ENCODE data around the gene RBPJ. TPM values are rescaled to one million over a fixed set of nuclear protein-coding genes. Genes with fewer than 3 reads are reported as not detected.

Gene RBPJ
- total RNA-seq, result 117 TPM

DNA sequence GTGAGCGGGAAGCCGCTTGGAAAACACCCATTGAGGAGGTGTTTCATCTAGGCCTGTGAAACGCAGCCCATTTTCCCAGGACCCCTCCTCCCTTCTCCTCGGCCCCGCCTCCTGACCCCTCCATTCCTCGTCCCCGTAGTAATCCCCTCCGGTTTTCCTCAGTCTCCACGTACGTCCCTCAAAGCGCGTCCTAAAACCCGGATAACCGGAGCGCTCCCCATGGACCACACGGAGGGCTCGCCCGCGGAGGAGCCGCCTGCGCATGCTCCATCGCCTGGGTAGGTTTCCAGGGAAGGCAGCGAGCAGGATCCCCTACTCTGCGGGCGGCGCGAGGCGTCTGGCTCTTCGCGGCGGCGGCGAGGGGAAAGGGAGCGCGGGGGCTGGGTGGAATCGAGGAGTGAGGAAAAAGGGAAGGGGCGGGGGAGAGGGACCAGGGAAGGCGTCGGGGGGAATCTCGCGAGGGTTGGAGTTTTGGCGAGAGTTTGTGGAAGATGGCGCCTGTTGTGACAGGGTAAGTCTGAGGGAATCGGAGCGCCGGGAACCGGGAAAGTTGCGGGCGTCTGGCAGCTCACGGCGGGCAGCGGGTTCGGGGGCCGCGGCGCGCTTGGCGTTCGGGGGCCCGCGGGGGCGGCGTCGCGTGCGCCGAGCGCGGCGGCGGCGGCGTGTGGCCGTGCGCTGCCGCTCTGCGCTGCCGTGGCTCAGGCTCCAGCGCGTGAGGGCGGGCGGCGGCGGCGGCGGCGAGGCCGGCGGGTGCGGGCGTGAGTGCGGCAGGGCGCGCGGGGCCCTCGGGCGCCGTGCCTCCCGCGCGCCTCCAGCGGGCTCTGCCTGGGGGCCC, at the start of gene RBPJ:
Gene RBPJ (plus strand): TSS at position 477 of the 835 bp plus-strand sequence. CDS start 15 bp downstream, at position 492.
- peak; percentile 88 for ATAC-seq
- DNase-seq (ENCODE audit: low spot score), result peak; percentile 97
- intact Hi-C loops (cut with DNase I), result no loop called here

GRCh38 chr4:26271703-26272102, 49.1 kb upstream of the RBPJ start:
- ATAC-seq, result no peak
- DNase-seq (ENCODE audit: low spot score), result no peak
- intact Hi-C loops (cut with DNase I), result no loop called here

GRCh38 chr4:26272654-26273615, 47.9 kb upstream of the RBPJ start:
- ATAC-seq (peak; percentile 22), DNase-seq (ENCODE audit: low spot score) (no peak)
- intact Hi-C loops (cut with DNase I), result no loop called here

DNA sequence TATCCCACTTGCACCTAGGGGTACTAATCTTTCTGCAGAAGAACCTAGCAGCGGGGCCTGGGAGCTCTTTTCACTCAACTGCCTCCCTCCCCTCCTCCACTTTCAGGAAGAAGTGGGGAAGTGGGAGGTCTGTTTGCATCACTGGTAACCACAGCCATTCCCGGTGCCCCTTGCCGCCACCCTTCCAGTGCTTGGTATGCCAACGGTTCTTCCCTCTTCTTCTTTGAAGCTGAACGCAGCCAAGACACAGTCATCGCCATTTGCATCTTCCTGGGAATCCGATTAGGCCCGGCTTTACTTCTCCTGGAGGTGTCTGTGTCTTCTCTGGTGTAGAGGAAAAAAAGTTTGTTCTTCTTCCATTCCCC, 47.2 kb upstream of the RBPJ start:
- ATAC-seq, result peak; percentile 61
- intact Hi-C loops (cut with DNase I), result no loop called here
- no peak for DNase-seq (ENCODE audit: low spot score)

- ATAC-seq (no peak), DNase-seq (ENCODE audit: low spot score) (no peak)
- intact Hi-C loops (cut with DNase I), result no loop called here
Measured at GRCh38 chr4:26275281-26275680, 45.5 kb upstream of the RBPJ start.

DNA sequence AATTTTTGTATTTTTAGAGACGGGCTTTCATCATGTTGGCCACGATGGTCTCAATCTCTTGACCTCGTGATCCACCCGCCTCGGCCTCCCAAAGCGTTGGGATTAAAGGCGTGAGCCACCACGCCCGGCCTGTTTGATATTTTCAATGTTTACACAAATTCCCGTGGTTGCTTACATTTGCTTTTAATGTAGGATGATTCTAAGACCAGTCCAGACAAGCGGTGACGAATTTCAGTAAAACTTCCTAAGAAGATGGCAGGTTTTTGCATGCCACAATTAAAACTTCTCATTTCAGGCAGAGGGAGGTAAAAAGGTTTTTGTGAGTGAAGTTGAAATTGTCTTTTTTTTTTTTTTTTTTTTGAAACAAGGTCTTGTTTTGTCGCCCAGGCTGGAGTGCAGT, 41.4 kb upstream of the RBPJ start:
- DNase-seq (ENCODE audit: low spot score) (no peak), ATAC-seq (no peak)
- intact Hi-C loops (cut with DNase I), result no loop called here

DNA sequence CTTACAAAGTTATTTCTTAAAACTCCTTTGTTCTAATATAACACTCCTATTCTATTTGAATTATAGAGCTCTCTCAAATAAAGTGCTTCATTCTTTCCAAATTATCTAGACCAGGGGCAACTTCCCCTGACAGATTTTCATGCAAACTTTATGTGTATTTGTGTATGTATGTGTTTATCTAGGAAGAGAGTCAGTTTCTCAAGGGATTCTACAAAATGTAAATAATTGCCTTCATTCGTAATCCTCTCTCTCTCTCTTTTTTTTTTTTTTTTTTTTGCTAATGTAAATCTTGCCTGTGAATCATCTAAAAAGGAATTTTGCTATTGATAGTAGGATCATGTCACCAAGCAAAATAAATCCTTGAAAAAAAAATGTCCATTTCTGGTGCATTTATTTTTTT, 38.9 kb upstream of the RBPJ start:
- DNase-seq (ENCODE audit: low spot score) (no peak), ATAC-seq (no peak)
- intact Hi-C loops (cut with DNase I), result no loop called here

DNA sequence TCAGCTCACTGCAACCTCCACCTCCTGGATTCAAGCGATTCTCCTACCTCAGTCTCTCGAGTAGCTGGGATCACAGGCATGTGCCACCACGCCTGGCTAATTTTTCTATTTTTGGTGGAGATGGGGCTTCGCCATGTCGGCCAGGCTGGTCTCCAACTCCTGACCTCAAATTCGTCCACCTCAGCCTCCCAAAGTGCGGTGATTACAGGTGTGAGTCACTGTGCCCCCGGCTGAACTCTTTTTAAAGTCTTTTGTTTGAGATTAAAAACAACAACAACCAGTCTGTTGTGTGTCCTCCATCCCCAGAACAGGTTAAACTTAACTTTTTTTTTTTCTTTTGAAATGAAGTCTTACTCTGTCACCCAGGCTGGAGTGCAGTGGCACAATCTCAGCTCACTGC, 36.3 kb upstream of the RBPJ start:
- no peak for DNase-seq (ENCODE audit: low spot score)
- intact Hi-C loops (cut with DNase I), result no loop called here
- no peak for ATAC-seq

DNA sequence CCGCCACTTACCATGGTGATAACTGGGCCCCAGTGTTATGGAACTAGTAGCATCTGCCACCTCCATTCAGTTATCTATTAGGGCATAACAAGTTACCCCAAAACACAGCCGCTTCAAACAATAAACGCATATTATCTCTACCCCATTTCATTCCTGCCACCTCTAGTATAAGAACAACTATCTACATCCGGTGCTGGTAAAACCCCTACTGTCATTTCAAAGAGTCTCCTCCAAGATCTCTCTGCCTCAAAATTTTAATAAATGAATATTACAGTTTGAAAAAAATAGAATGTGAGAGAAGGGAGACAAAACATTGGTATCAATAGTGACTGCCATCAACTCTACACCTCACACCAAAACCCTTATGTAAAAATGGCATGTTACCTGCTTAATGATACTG, 35.5 kb upstream of the RBPJ start:
- DNase-seq (ENCODE audit: low spot score), result no peak
- intact Hi-C loops (cut with DNase I), result no loop called here
- ATAC-seq, result no peak

DNA sequence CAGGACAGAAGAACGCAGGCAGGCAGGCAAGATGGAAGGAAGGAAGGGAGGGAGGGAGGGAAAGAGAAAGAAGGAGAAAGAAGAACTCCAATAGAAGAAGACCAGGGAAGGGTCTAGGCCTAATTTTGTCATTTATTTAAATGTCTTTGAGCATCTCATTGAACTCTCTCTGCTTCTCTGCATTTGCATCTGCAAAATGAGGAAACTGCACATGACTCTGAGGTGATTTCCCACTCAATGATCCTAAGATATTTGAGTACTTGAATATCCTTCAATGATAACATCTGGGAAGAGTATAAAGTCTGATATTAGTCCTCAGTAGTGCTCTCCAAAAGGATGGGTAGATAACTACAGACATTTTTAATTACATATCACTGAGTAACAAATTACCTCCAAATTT, 33.1 kb upstream of the RBPJ start:
- DNase-seq (ENCODE audit: low spot score) (no peak), ATAC-seq (no peak)
- intact Hi-C loops (cut with DNase I), result no loop called here

- DNase-seq (ENCODE audit: low spot score) (no peak), ATAC-seq (peak; percentile 50)
- intact Hi-C loops (cut with DNase I), result no loop called here
Measured at GRCh38 chr4:26288355-26288909, 32.4 kb upstream of the RBPJ start.

- ATAC-seq (no peak), DNase-seq (ENCODE audit: low spot score) (no peak)
- intact Hi-C loops (cut with DNase I), result no loop called here
Measured at GRCh38 chr4:26289401-26289800, 31.4 kb upstream of the RBPJ start.

GRCh38 chr4:26290321-26290720, 30.5 kb upstream of the RBPJ start:
- ATAC-seq (no peak), DNase-seq (ENCODE audit: low spot score) (no peak)
- intact Hi-C loops (cut with DNase I), result no loop called here

GRCh38 chr4:26294904-26295303, 25.9 kb upstream of the RBPJ start:
- DNase-seq (ENCODE audit: low spot score), result no peak
- intact Hi-C loops (cut with DNase I), result no loop called here
- no peak for ATAC-seq

DNA sequence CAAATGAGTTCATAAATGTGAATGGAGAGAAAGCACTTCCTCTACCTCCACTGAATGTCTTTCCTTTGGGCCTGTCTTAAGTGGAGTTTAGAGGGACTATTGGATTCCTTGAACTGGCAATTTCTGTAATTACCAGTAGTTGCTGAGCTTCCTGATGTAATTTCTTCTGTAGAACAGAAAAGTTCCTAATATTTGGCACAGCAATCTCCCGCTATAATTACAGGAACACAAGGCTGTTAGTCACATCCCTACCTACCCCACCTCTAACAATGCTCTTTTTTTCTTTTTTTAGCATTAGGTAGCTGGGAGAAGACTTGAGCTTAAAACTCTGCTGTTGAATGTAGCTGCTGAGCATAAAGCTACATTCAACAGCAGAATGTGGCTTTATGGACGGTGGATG, 24.8 kb upstream of the RBPJ start:
- ATAC-seq, result no peak
- intact Hi-C loops (cut with DNase I), result no loop called here

DNA sequence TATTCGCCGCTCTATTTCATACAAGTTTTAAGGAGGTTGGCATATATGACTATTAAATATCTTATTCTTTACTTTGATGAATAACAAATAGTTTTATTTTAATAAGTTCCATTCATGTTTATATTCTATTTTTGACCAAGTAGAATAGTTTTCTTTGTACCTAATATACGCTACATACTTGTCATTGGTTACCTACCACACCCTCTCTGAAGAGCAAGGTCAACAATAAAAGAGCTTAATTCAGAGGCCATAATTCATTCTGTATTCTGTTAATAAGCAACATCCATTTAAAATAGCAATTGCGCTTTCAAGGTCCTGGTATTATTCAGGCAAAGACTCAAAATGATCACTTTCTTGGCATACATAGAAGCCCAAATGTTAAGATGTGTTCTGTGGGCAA, 24.3 kb upstream of the RBPJ start:
- DNase-seq (ENCODE audit: low spot score) (no peak), ATAC-seq (no peak)
- intact Hi-C loops (cut with DNase I), result no loop called here

More for the DNA sequence above, 24.8 kb upstream of the RBPJ start:
- no peak for DNase-seq (ENCODE audit: low spot score)

DNA sequence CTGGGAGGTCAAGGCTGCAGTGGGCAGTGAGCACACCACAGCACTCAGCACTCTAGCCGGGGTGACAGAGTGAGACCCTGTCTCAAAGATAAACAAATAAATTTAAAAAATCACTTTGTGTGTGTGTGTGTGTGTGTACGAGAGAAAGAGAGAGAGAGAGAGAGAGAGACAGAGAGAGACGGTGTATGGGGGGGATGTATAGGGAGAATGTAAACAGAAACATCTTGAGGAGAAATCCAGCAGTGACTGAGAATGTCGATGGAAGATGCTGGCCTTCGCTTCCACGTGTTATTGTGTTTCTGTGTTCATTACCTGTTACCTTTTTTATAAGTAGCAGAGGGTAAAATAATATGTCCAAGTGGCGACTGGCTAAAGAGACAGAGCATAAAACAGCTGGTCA, 23.6 kb upstream of the RBPJ start:
- ATAC-seq (no peak), DNase-seq (ENCODE audit: low spot score) (no peak)
- intact Hi-C loops (cut with DNase I), result no loop called here

DNA sequence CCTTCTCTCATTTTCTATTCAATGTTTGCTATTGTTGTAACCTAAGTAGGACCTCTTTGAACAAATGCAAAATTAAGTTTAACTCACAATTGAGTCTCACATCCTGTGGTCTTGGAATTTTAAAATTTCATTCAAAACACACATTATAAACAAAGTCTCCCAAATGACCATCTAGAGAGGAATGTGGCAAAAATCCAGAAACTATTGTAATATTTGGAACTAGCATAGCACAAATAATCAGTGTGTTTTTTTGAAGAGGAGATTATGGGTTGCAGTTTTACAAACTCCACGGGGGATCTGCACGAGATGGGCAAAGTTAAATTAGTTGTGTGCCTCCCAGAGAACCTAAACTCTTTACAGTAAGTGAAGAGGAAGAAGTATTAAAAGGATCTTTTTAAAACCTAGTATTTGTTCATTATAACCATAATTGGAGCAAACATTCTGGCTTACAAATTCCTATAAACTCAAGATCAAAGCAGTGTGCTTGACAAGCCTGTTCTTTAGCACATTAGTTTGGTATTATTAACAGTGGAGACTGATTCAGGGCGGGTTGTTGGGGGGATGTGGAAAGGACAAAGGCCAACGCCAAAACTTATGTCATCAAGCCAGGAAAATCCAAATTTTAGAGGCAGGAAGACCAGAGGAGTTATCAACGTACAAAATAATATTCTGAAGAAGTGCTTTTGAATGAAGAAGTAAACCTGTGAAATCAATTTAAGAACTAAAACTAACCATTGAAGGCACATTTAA, 22.4 kb upstream of the RBPJ start:
- ATAC-seq (no peak), DNase-seq (ENCODE audit: low spot score) (no peak)
- intact Hi-C loops (cut with DNase I), result no loop called here

DNA sequence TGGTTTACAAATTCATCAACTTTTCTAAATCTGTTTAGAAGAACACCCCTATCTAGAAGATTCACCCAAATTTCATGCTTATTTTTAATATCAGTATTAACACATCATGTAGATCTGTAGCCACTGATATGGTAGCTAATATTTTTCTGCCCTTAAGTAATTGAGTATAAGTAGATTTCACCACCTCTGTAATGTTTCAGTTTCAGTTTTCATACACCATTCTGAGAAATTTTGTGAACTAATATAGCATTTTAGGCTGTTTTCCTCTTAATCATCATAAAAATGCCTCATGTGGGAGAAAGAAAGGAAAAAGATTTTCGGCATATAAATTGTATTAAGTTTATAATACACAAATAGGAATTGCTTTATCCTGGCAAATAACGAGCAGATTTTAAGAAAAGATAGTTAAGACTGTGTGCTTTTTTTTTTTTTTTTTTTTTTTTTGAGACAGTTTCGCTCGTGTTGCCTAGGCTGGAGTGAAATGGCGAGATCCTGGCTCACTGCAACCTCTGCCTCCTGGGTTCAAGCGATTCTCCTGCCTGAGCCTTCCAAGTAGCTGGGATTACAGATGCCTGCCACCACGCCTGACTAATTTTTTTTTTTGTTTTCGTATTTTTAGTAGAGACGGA, 21.4 kb upstream of the RBPJ start:
- ATAC-seq, result no peak
- DNase-seq (ENCODE audit: low spot score), result no peak
- intact Hi-C loops (cut with DNase I), result no loop called here

All from sciatic nerve (tissue), 2 donors.